ENCODE results near the gene ZNF697. TPM values are rescaled to one million over a fixed set of nuclear protein-coding genes. Genes with fewer than 3 reads are reported as not detected.

Gene ZNF697
- total and polyA plus RNA-seq, 10 of the 15 experiments (the other 5 are each of a cell fraction or from before 2014, with no cell fraction given), result 0.48 to 5.9 (median 3.0) TPM

GRCh38 chr1:119667173-119667572 lies 19.1 kb upstream of the ZNF697 start (continued):
- TF ChIP-seq ZBTB4 (CRISPR knock-in tag; IDR thresholded peaks at IDR 0.05) (no peak), SIN3A (IDR thresholded peaks at IDR 0.05; ENCODE audit: low read depth, low read length) (no peak), BCL3 (IDR thresholded peaks at IDR 0.05; ENCODE audit: borderline replicate concordance, insufficient read depth, low read depth, low read length, poor library complexity, severe bottlenecking) (no peak), EZH2 (IDR thresholded peaks at IDR 0.05; ENCODE audit: borderline replicate concordance, control insufficient read depth, low read depth, low read length) (no peak), POLR2A (IDR thresholded peaks at IDR 0.05; ENCODE audit: low read depth, low read length) (no peak), CEBPB (IDR thresholded peaks at IDR 0.05; ENCODE audit: borderline replicate concordance in 1 of 2, low read depth in 2 of 2, low read length in 2 of 2) (no peak)

GRCh38 chr1:119664067-119664466 lies 16.0 kb upstream of the ZNF697 start:
- no peaks in the 10 kb centered on the region for H3K9me3 ChIP-seq (replicated peaks; ENCODE audit: control insufficient read depth, insufficient read depth, low read length)
- no peak overlapping the region for H3K4me3 ChIP-seq
- H4K20me1 ChIP-seq (ENCODE audit: control insufficient read depth, insufficient read depth), result no peaks in the 10 kb centered on the region
- RAD21 ChIA-PET (ENCODE audit: unreplicated experiment), result interaction anchor here (1.0 to 3.2 kb wide), 5 partner anchors 11 to 53 kb away, joined by 3 to 17 read pairs (median 6); no protein-coding TSS in a partner anchor
- peaks cover 23% of the 10 kb centered on the region for H3K4me1 ChIP-seq (ENCODE audit: control insufficient read depth, insufficient read depth, low read length)
- H3K9ac ChIP-seq (ENCODE audit: control insufficient read depth, insufficient read depth, low read length), result no peak overlapping the region
- H3K27ac ChIP-seq (ENCODE audit: control insufficient read depth, insufficient read depth), result no peak overlapping the region
- ATAC-seq, result no peak
- no peak for FAIRE-seq
- H3K4me2 ChIP-seq (ENCODE audit: control insufficient read depth, insufficient read depth), result no peak overlapping the region
- intact Hi-C loops (cut with micrococcal nuclease; ENCODE audit: unreplicated experiment), result no loop called here
- POLR2A ChIA-PET, result no interaction called here
- H3K36me3 ChIP-seq (ENCODE audit: control insufficient read depth in 2 of 2, insufficient read depth in 2 of 2, low read length in 1 of 2), result no peaks in the 10 kb centered on the region
- CTCF ChIA-PET, result interaction anchor here (0.6 to 10.2 kb wide), 9 partner anchors 12 to 144 kb away, joined by 3 to 188 read pairs (median 6); partner anchors contain the start of gene ZNF697
- no peak overlapping the region for H2AFZ ChIP-seq (ENCODE audit: control insufficient read depth, low read depth, low read length)
- WGBS (ENCODE audit: insufficient coverage, insufficient replicate concordance, low lambda C conversion rate, missing lambda C conversion rate), result 74% methylated on average over 5 of the region's 5 CpGs
- SMC1A ChIA-PET (ENCODE audit: uncharacterized antibody, unreplicated experiment), result interaction anchor here (1.0 to 11.2 kb wide), 5 partner anchors 9 to 52 kb away, joined by 3 to 163 read pairs (median 29); partner anchors contain the start of gene ZNF697
- no TSS peak for BruUV-seq (replicated peaks)
- DNase-seq (ENCODE audit: low read depth, low spot score), result no peak
- in situ Hi-C loops (cut with MboI), result loop anchor here (5.0 kb wide), 1 partner anchor 37 kb away; no protein-coding TSS in a partner anchor
- H3K79me2 ChIP-seq (ENCODE audit: control insufficient read depth, insufficient read depth, low read length), result no peaks in the 10 kb centered on the region
- H3K27me3 ChIP-seq (replicated peaks in 1 of 2; ENCODE audit: control insufficient read depth in 2 of 2, insufficient read depth in 2 of 2, low read length in 1 of 2), result no peaks in the 10 kb centered on the region; a peak in 1 of 4 replicates
- TF ChIP-seq E2F4 (IDR thresholded peaks at IDR 0.05; ENCODE audit: low read depth, low read length) (no peak), BHLHE40 (IDR thresholded peaks at IDR 0.05; ENCODE audit: borderline replicate concordance in 1 of 2, low read depth in 2 of 2, low read length in 1 of 2) (no peak), TBL1XR1 (IDR thresholded peaks at IDR 0.05; ENCODE audit: low read depth, low read length) (no peak), FOXM1 (IDR thresholded peaks at IDR 0.05; ENCODE audit: low read depth, low read length) (no peak), NR2C1 (IDR thresholded peaks at IDR 0.05) (no peak), NR2C2 (IDR thresholded peaks at IDR 0.05; ENCODE audit: borderline replicate concordance, control insufficient read depth, insufficient read length, low read depth) (no peak), RELA (IDR thresholded peaks at IDR 0.05; ENCODE audit: borderline replicate concordance, partially characterized antibody) (no peak), HDAC6 (IDR thresholded peaks at IDR 0.05; ENCODE audit: unreplicated experiment) (no peak), BRCA1 (IDR thresholded peaks at IDR 0.05; ENCODE audit: low read depth, low read length) (no peak), SUZ12 (IDR thresholded peaks at IDR 0.05; ENCODE audit: unreplicated experiment) (no peak), RCOR1 (conservative IDR thresholded peaks at IDR 0.05; ENCODE audit: low read depth, low read length) (no peak), CREB1 (IDR thresholded peaks at IDR 0.05; ENCODE audit: low read depth) (no peak)

All from GM12878 (cell line).